ENCODE data around the gene DERL3. TPM values are rescaled to one million over a fixed set of nuclear protein-coding genes. Genes with fewer than 3 reads are reported as not detected.

Gene DERL3
- total and polyA plus RNA-seq, 2 of the 13 experiments (the other 11 are each of a cell fraction or from before 2014, with no cell fraction given) = not detected

DNA sequence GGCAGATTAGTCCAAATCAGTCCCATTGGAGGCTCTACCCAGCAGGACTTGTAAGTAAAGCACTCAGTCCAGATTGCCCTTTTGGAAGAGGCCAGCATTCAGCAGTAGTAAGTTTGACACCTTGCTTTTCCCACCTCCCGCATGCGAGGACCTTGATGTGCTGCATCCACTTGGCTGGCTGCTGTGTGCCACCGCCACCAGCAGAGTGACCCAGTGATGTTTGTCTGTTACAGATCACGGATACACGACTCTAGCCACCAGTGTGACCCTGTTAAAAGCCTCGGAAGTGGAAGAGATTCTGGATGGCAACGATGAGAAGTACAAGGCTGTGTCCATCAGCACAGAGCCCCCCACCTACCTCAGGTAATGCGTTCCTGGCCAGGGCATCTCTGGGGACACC lies 45.5 kb downstream of the DERL3 start:
- H3K79me2 ChIP-seq (ENCODE audit: insufficient read depth, low read length) = peaks cover 43% of the 10 kb centered on the region
- no peak overlapping the region for H3K4me3 ChIP-seq (replicated peaks in 1 of 3; ENCODE audit: insufficient read depth in 1 of 3, low read depth in 2 of 3, low read length in 3 of 3)
- intact Hi-C loops (cut with micrococcal nuclease; ENCODE audit: unreplicated experiment) (no loop called here), in situ Hi-C loops (cut with HindIII; ENCODE audit: extremely low pct_ligation_motif_present, low pct_unique_long_range_greater_than_20kb) (no loop called here)
- TF ChIP-seq TBX2 (CRISPR knock-in tag; IDR thresholded peaks at IDR 0.05; ENCODE audit: borderline replicate concordance) = no peak
- TF ChIP-seq, protein P1, sequence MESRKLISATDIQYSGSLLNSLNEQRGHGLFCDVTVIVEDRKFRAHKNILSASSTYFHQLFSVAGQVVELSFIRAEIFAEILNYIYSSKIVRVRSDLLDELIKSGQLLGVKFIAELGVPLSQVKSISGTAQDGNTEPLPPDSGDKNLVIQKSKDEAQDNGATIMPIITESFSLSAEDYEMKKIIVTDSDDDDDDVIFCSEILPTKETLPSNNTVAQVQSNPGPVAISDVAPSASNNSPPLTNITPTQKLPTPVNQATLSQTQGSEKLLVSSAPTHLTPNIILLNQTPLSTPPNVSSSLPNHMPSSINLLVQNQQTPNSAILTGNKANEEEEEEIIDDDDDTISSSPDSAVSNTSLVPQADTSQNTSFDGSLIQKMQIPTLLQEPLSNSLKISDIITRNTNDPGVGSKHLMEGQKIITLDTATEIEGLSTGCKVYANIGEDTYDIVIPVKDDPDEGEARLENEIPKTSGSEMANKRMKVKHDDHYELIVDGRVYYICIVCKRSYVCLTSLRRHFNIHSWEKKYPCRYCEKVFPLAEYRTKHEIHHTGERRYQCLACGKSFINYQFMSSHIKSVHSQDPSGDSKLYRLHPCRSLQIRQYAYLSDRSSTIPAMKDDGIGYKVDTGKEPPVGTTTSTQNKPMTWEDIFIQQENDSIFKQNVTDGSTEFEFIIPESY (CRISPR knock-in tag; IDR thresholded peaks at IDR 0.05) = peak; percentile 99
- TF ChIP-seq JUND (CRISPR knock-in tag; IDR thresholded peaks at IDR 0.05) = no peak
- no peak for TF ChIP-seq ZBTB20 (CRISPR knock-in tag; IDR thresholded peaks at IDR 0.05; ENCODE audit: borderline replicate concordance, low read depth)
- no peak for TF ChIP-seq ETV5 (CRISPR knock-in tag; IDR thresholded peaks at IDR 0.05; ENCODE audit: borderline replicate concordance)
- TF ChIP-seq FOXO1 (CRISPR knock-in tag; IDR thresholded peaks at IDR 0.05) = no peak
- TF ChIP-seq ZBTB38 (CRISPR knock-in tag; IDR thresholded peaks at IDR 0.05) = no peak
- no peak for TF ChIP-seq ZZZ3 (CRISPR knock-in tag; IDR thresholded peaks at IDR 0.05; ENCODE audit: borderline replicate concordance)
- TF ChIP-seq AHR (CRISPR knock-in tag; IDR thresholded peaks at IDR 0.05) = no peak
- peaks cover 16% of the 10 kb centered on the region; the same call in 1 of the 2 replicates for H4K20me1 ChIP-seq (ENCODE audit: insufficient read depth, low read length)
- peaks cover 20 to 55% of the 10 kb centered on the region in 2 experiments for H3K36me3 ChIP-seq (replicated peaks in 1 of 2; ENCODE audit: control insufficient read depth in 1 of 2, insufficient read depth in 2 of 2, low read length in 2 of 2)
- no peaks in the 10 kb centered on the region for H3K9me3 ChIP-seq (ENCODE audit: low read length)
- no peak overlapping the region for H3K4me2 ChIP-seq (ENCODE audit: low read depth, low read length)
- no peak for FAIRE-seq
- 100% methylated on average over 1 of the region's 8 CpGs for WGBS (ENCODE audit: low lambda C conversion rate)
- H3K27me3 ChIP-seq (ENCODE audit: control insufficient read depth in 1 of 2, insufficient read depth in 2 of 2, low read length in 2 of 2) = no peaks in the 10 kb centered on the region
- no peak for DNase-seq (ENCODE audit: low spot score)
- POLR2A ChIA-PET = interaction anchor here (1.4 kb wide), 1 partner anchor 19 kb away, joined by 5 read pairs; no protein-coding TSS in a partner anchor
- no TSS peak for BruUV-seq (replicated peaks)
- no peak overlapping the region for H3K27ac ChIP-seq (ENCODE audit: extremely low read length, insufficient read depth, low read length)
- peaks cover 19% of the 10 kb centered on the region for H3K4me1 ChIP-seq (ENCODE audit: insufficient read depth, low read length)
- H3K9ac ChIP-seq (ENCODE audit: insufficient read depth, low read depth, low read length) = no peak overlapping the region
- CTCF ChIA-PET (ENCODE audit: low intra/inter-chr PET ratio, low total read pairs) = no interaction called here
- no peak for ATAC-seq
- H2AFZ ChIP-seq (ENCODE audit: low read length) = no peak overlapping the region
